Neural cell (in vitro differentiated cells): ENCODE measurements around the gene RASAL2. TPM values are rescaled to one million over a fixed set of nuclear protein-coding genes. Genes with fewer than 3 reads are reported as not detected.

Experiments used
- H2AFZ ChIP-seq: fragments of 200-600, 300-800 bp; sonication (generic), shearing (Covaris generic); 2 replicates; pipeline ENCODE4 v1.6.0; 2014; ENCODE audit warnings: low read depth, mild to moderate bottlenecking, antibody characterized with exemption, low read length, moderate library complexity
- H3F3A ChIP-seq: fragments of 200-600 bp; shearing (Covaris generic); 2 replicates; pipeline ENCODE4 v1.6.1; 2016; ENCODE audit warnings: mild to moderate bottlenecking, moderate library complexity, mixed read lengths, antibody characterized with exemption, low read length; ENCODE audit not compliant: insufficient read depth, poor library complexity, severe bottlenecking
- H3K27ac ChIP-seq: fragments of 200-600, 300-800 bp; sonication (generic), shearing (Covaris generic); 2 replicates; pipeline ENCODE4 v1.5.1; 2014; ENCODE audit warnings: mild to moderate bottlenecking, low read length, moderate library complexity
- H3K27me3 ChIP-seq: fragments of 300-800, 200-600 bp; sonication (generic), shearing (Covaris generic); 2 replicates; pipeline ENCODE4 v1.6.0; 2014; ENCODE audit warnings: mild to moderate bottlenecking, low read depth, low read length, moderate library complexity; ENCODE audit not compliant: insufficient read depth
- H3K36me3 ChIP-seq: fragments of 300-800, 200-600 bp; sonication (generic), shearing (Covaris generic); 2 replicates; pipeline ENCODE4 v1.5.1; 2014; ENCODE audit warnings: mild to moderate bottlenecking, antibody characterized with exemption, low read length, moderate library complexity; ENCODE audit not compliant: insufficient read depth
- H3K4me2 ChIP-seq: fragments of 300-800, 200-600 bp; sonication (generic), shearing (Covaris generic); 2 replicates; pipeline ENCODE4 v1.6.0; 2014; ENCODE audit warnings: mild to moderate bottlenecking, low read length
- H3K4me3 ChIP-seq: fragments of 300-800, 200-600 bp; sonication (generic), shearing (Covaris generic); 2 replicates; pipeline ENCODE4 v1.5.1; 2014; ENCODE audit warnings: mild to moderate bottlenecking, low read length, moderate library complexity
- H3K79me2 ChIP-seq: fragments of 200-600 bp; shearing (Covaris generic); replicated peaks from 2 replicates; pipeline ENCODE4 v1.6.0; 2014; ENCODE audit warnings: mild to moderate bottlenecking, low read length, moderate library complexity; ENCODE audit not compliant: insufficient read depth
- H3K9ac ChIP-seq: fragments of 300-800, 200-600 bp; sonication (generic), shearing (Covaris generic); 2 replicates; pipeline ENCODE4 v1.6.1; 2016; ENCODE audit warnings: mild to moderate bottlenecking, low read length, mixed read lengths
- H3K9me2 ChIP-seq: fragments of 200-600 bp; shearing (Covaris generic); 2 replicates; pipeline ENCODE4 v1.6.1; 2016; ENCODE audit warnings: mild to moderate bottlenecking, low read length, mixed read lengths; ENCODE audit not compliant: insufficient read depth
- H3K9me3 ChIP-seq: fragments of 200-600, 300-800 bp; sonication (generic), shearing (Covaris generic); 2 replicates; pipeline ENCODE4 v1.6.1; 2016; ENCODE audit warnings: mild to moderate bottlenecking, mixed run types, low read length, moderate library complexity, mixed read lengths
- H4K20me1 ChIP-seq: fragments of 200-600 bp; shearing (Covaris generic); 2 replicates; pipeline ENCODE4 v1.6.1; 2016; ENCODE audit warnings: mild to moderate bottlenecking, mixed run types; ENCODE audit not compliant: insufficient read depth
- EP300 ChIP-seq: fragments of 450-650 bp; conservative IDR thresholded peaks from 2 replicates; pipeline ENCODE4 v1.6.1; 2014; ENCODE audit warnings: antibody characterized with exemption, mild to moderate bottlenecking, moderate library complexity; ENCODE audit not compliant: poor library complexity, severe bottlenecking
- EZH2 ChIP-seq: fragments of 200-600, 300-800 bp; shearing (Covaris generic), sonication (generic); IDR thresholded peaks from 2 replicates; pipeline ENCODE4 v1.6.1; 2014; ENCODE audit warnings: antibody characterized with exemption, low read length, borderline replicate concordance, mild to moderate bottlenecking; ENCODE audit not compliant: insufficient read depth, poor library complexity, severe bottlenecking
- MXI1 ChIP-seq: fragments of 450-650 bp; conservative IDR thresholded peaks from 2 replicates; pipeline ENCODE4 v1.6.1; 2014; ENCODE audit warnings: antibody characterized with exemption, mild to moderate bottlenecking; ENCODE audit not compliant: poor library complexity, severe bottlenecking
- POLR2AphosphoS5 ChIP-seq: IDR thresholded peaks from 2 replicates; pipeline ENCODE4 v1.6.1; 2012
- RAD21 ChIP-seq: fragments of 450-650 bp; conservative IDR thresholded peaks from 2 replicates; pipeline ENCODE4 v1.6.1; 2014; ENCODE audit warnings: antibody characterized with exemption, mild to moderate bottlenecking, moderate library complexity
- SMC3 ChIP-seq: fragments of 450-650 bp; conservative IDR thresholded peaks from 2 replicates; pipeline ENCODE4 v1.6.1; 2014; ENCODE audit warnings: antibody characterized with exemption, mild to moderate bottlenecking, moderate library complexity; ENCODE audit not compliant: poor library complexity
- TAF1 ChIP-seq: IDR thresholded peaks from 2 replicates; pipeline ENCODE4 v1.6.1; 2012; ENCODE audit warnings: low read depth
- polyA plus RNA-seq: library from polyadenylated mRNA; depleted of rRNA; stranded (reverse); fragments of >200 nt; gene quantifications from 2 replicates; pipeline ENCODE4 v1.2.3, GENCODE V29; 2014
- TF ChIP-seq, protein P1 (sequence below): fragments of 450-650 bp; IDR thresholded peaks from 2 replicates; pipeline ENCODE4 v1.5.1; 2014; ENCODE audit warnings: antibody characterized with exemption, mild to moderate bottlenecking, moderate library complexity; ENCODE audit not compliant: poor library complexity, severe bottlenecking
- TF ChIP-seq, protein P2 (sequence below): IDR thresholded peaks from 2 replicates; pipeline ENCODE4 v1.6.1; 2012; ENCODE audit warnings: borderline replicate concordance

The RASAL2 gene
- polyA plus RNA-seq, 1 donor from 2014 or later: 73.3 TPM

DNA sequence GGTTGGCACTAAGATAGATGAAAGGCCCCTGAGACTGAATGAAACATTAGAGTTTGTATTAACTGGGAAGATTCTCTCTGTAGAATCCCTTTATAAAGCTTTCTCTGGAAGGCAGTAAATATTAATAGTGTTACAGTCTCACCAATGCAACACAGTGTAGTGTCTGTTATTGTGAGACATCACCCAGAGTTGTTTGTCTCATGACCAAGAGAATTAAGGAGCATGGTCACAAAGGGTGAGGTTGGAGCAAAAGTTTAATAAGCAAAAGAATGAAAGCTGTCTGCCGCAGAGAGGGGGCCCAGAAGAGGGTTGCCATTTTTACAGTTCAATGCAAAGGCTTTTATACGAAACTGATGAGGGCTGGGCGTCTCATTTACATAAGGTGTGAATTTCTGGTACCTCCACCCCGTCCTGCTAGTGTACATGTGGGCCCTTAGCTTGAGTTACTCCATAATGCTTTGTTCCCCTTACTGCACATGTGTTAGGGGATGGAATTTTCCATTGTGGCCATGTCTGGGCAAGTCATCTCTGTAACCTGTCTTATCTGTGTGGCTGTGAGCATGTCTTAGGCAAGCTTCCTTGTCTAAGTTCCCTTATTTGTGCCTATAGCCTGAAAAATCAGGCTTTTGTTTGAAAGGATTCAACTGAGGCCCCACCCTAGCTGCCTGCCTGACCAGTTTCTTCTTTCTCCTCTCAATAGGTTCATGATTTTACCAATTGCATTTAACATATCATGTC lies 184.1 kb downstream of the RASAL2 start:
- peaks cover 4% of the 10 kb centered on the region for H3K79me2 ChIP-seq
- no peak overlapping the region for H3K4me2 ChIP-seq
- no peaks in the 10 kb centered on the region for H4K20me1 ChIP-seq
- H3K9ac ChIP-seq: no peak overlapping the region
- TF ChIP-seq EP300 (no peak), SMC3 (no peak), TAF1 (no peak), POLR2AphosphoS5 (no peak), RAD21 (no peak), EZH2 (no peak), MXI1 (no peak)
- TF ChIP-seq, protein P1, sequence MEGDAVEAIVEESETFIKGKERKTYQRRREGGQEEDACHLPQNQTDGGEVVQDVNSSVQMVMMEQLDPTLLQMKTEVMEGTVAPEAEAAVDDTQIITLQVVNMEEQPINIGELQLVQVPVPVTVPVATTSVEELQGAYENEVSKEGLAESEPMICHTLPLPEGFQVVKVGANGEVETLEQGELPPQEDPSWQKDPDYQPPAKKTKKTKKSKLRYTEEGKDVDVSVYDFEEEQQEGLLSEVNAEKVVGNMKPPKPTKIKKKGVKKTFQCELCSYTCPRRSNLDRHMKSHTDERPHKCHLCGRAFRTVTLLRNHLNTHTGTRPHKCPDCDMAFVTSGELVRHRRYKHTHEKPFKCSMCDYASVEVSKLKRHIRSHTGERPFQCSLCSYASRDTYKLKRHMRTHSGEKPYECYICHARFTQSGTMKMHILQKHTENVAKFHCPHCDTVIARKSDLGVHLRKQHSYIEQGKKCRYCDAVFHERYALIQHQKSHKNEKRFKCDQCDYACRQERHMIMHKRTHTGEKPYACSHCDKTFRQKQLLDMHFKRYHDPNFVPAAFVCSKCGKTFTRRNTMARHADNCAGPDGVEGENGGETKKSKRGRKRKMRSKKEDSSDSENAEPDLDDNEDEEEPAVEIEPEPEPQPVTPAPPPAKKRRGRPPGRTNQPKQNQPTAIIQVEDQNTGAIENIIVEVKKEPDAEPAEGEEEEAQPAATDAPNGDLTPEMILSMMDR: no peak
- TF ChIP-seq, protein P2, sequence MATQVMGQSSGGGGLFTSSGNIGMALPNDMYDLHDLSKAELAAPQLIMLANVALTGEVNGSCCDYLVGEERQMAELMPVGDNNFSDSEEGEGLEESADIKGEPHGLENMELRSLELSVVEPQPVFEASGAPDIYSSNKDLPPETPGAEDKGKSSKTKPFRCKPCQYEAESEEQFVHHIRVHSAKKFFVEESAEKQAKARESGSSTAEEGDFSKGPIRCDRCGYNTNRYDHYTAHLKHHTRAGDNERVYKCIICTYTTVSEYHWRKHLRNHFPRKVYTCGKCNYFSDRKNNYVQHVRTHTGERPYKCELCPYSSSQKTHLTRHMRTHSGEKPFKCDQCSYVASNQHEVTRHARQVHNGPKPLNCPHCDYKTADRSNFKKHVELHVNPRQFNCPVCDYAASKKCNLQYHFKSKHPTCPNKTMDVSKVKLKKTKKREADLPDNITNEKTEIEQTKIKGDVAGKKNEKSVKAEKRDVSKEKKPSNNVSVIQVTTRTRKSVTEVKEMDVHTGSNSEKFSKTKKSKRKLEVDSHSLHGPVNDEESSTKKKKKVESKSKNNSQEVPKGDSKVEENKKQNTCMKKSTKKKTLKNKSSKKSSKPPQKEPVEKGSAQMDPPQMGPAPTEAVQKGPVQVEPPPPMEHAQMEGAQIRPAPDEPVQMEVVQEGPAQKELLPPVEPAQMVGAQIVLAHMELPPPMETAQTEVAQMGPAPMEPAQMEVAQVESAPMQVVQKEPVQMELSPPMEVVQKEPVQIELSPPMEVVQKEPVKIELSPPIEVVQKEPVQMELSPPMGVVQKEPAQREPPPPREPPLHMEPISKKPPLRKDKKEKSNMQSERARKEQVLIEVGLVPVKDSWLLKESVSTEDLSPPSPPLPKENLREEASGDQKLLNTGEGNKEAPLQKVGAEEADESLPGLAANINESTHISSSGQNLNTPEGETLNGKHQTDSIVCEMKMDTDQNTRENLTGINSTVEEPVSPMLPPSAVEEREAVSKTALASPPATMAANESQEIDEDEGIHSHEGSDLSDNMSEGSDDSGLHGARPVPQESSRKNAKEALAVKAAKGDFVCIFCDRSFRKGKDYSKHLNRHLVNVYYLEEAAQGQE: no peak
- H3K36me3 ChIP-seq: no peaks in the 10 kb centered on the region
- H3F3A ChIP-seq: peaks cover 2% of the 10 kb centered on the region
- H3K4me3 ChIP-seq: no peak overlapping the region
- no peaks in the 10 kb centered on the region for H3K9me3 ChIP-seq
- H2AFZ ChIP-seq: no peak overlapping the region
- H3K9me2 ChIP-seq: no peaks in the 10 kb centered on the region
- no peak overlapping the region for H3K27ac ChIP-seq
- H3K27me3 ChIP-seq: no peaks in the 10 kb centered on the region

DNA sequence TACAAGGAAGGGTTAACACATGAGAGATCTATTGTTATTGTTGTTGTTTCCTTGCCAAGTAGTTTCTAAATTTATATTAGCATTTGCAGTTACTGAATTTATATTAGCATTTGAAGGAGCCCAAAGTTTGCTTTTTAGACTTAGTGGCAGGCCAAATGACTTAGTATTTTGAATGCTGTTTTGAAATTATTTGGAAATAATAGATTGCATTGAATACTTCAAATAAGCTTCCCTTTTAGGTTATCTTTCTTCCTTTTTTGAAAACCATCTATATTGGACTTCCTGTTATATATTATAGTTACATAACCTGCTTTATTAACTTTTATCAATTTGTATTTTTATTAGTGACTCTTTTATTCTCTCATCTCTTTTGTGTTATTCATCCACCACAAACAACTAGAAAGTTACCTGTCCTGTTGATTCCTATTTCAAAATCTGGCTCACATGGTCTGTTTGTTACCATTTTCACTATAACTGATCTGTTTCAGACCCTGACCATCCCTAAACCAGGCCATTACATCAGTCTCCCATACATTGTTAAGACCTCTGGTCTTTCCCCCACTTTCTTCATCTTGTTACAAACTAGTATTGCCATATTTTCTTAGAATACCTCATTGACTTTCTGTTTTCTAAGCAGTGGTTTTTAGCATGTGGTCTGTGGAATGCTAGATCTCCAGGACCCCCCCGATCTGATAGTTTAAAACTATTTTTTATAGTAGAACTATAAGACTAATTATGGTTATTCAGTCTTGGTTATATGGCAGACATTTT lies 185.2 kb downstream of the RASAL2 start:
- H4K20me1 ChIP-seq: no peaks in the 10 kb centered on the region
- no peak overlapping the region for H3K4me2 ChIP-seq
- no peaks in the 10 kb centered on the region for H3K9me2 ChIP-seq
- no peaks in the 10 kb centered on the region for H3K36me3 ChIP-seq
- no peaks in the 10 kb centered on the region for H3K27me3 ChIP-seq
- no peak overlapping the region for H2AFZ ChIP-seq
- H3K79me2 ChIP-seq: peaks cover 4% of the 10 kb centered on the region
- TF ChIP-seq EZH2: no peak
- TF ChIP-seq, protein P2: no peak
- no peak for TF ChIP-seq MXI1
- TF ChIP-seq EP300: no peak
- no peak for TF ChIP-seq TAF1
- TF ChIP-seq, protein P1: no peak
- no peak for TF ChIP-seq SMC3
- no peak for TF ChIP-seq POLR2AphosphoS5
- H3K9ac ChIP-seq: no peak overlapping the region
- H3K4me3 ChIP-seq: no peak overlapping the region
- no peak overlapping the region for H3K27ac ChIP-seq
- no peaks in the 10 kb centered on the region for H3K9me3 ChIP-seq
- peaks cover 2% of the 10 kb centered on the region for H3F3A ChIP-seq
